GM12891 (cell line): ENCODE measurements around the gene CELSR3.

Source experiments
- DNase-seq: peaks from one replicate; pipeline ENCODE4 v3.0.0; 2011; ENCODE audit warnings: low spot score; ENCODE audit not compliant: insufficient read length
- FAIRE-seq: peaks from 2 replicates; lab custom pipeline; 2011; peaks lifted over from hg19 to GRCh38; lab: Jason Lieb, UNC
- PAX5 ChIP-seq: IDR thresholded peaks from 2 replicates; pipeline ENCODE4 v1.6.1; 2011; ENCODE audit warnings: low read length, moderate library complexity, mild to moderate bottlenecking; ENCODE audit not compliant: insufficient read depth, severe bottlenecking
- POLR2A ChIP-seq: IDR thresholded peaks from 2 replicates; pipeline ENCODE4 v1.6.1; 2011; ENCODE audit warnings: low read depth, low read length, control low read depth
- POLR2AphosphoS5 ChIP-seq: IDR thresholded peaks from 2 replicates; pipeline ENCODE4 v1.6.1; 2011; ENCODE audit warnings: low read depth, low read length, control low read depth
- POU2F2 ChIP-seq: IDR thresholded peaks from 2 replicates; pipeline ENCODE4 v1.6.1; 2011; ENCODE audit warnings: low read depth, mild to moderate bottlenecking, control low read depth, low read length, moderate library complexity
- SPI1 ChIP-seq: IDR thresholded peaks from 2 replicates; pipeline ENCODE4 v1.6.1; 2011; ENCODE audit warnings: low read depth, low read length, control low read depth
- TAF1 ChIP-seq: IDR thresholded peaks from 2 replicates; pipeline ENCODE4 v1.6.1; 2011; ENCODE audit warnings: low read depth, low read length, control low read depth

CELSR3 gene

DNA sequence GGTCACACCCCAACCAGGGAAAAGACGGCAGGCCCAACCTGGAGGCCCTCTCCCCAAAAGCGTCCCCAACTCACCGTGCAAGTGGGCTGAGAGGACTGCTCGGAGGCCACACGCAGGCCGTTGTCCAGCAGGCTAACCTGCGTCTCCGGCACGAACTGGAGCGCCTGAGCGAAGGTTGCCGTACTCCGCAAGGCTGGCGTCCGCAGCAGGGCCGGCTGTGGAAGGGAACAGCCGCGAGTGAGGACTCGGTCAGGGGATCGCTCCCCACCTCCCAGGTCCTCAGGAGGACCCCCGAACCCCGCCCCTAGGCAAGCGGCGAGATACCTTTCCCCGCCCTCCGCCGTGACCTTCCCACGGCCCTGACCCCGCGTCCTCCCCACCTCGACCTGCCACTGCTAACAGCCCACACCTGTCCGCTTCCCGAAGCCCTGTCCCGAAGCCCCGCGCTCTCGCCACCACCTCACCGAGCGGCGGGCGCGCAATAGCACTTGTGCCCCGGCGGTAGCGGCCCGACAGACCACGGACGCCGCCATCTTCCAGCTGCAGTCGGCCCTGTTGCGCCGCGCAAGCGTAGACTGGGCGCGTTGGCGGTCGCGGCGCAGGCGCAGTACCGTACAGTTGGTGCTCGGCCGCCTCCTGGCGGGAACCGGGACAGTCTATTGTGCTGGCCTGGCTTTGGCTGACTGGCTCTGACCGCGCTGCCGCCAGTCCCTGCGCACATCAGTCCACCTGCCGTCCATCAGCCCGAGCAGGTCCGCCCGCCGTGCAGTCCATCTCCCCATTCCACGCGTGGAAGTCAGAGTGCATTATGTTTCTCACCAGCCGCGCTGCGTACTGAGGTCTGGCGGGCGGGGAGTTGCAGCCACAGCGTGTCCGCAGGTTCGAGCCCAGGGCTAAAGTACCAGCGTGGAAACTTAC lies 53.3 kb downstream of the CELSR3 start, which contains the start of gene UQCRC1:
UQCRC1 (minus strand) TSS at position 559 of the 918 bp plus-strand sequence; CDS start at position 533, 26 bp downstream.
- DNase-seq (peak; percentile 98), FAIRE-seq (peak; percentile 100)
- no peak; the same call in 1 of the 2 replicates for TF ChIP-seq POU2F2
- TF ChIP-seq POLR2A = peak; percentile 89
- no peak for TF ChIP-seq SPI1
- TF ChIP-seq TAF1 = peak; percentile 89
- TF ChIP-seq POLR2AphosphoS5 = peak; percentile 86
- peak; percentile 52 for TF ChIP-seq PAX5

DNA sequence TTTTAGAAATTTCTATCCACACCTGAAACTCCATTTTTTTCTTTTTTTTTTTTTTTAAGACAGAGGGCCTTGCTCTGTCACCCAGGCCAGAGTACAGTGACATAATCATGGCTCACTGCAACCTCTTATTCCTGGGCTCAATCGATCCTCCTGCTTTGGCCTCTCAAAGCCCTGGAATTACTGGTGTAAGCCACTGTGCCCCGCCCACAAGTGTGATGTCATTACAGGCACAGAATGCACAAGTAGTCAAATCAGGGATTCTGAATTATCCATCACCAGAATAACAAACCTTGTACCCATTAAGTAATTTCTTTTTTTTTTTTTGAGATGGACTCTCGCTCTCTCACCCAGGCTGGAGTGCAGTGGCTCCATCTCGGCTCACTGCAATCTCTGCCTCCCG lies 55.2 kb downstream of the CELSR3 start:
- TF ChIP-seq TAF1 (no peak), PAX5 (no peak), POLR2A (no peak), POU2F2 (no peak), SPI1 (no peak), POLR2AphosphoS5 (no peak)
- DNase-seq (no peak), FAIRE-seq (no peak)

DNA sequence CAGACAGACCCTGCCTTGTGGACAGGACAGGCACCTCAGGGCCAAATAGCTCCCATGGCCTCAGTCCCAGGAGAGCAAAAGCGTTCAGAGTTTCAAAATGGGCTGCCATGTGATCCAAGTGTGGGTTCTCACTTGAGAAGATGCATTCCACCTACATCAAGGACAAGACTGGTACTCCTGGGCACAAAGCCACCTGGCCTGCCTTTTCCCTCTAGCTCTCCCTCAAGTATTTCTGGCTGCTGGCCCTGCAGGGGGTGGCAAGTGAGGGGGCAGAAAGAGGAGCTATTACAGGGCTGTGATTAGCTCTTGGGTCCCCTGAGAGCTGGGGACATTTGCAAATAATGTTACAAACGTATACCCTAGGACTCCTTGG lies 61.1 kb downstream of the CELSR3 start:
- DNase-seq (no peak), FAIRE-seq (no peak)
- TF ChIP-seq SPI1 (no peak), POLR2AphosphoS5 (no peak), TAF1 (no peak), POU2F2 (no peak), PAX5 (no peak), POLR2A (no peak)

DNA sequence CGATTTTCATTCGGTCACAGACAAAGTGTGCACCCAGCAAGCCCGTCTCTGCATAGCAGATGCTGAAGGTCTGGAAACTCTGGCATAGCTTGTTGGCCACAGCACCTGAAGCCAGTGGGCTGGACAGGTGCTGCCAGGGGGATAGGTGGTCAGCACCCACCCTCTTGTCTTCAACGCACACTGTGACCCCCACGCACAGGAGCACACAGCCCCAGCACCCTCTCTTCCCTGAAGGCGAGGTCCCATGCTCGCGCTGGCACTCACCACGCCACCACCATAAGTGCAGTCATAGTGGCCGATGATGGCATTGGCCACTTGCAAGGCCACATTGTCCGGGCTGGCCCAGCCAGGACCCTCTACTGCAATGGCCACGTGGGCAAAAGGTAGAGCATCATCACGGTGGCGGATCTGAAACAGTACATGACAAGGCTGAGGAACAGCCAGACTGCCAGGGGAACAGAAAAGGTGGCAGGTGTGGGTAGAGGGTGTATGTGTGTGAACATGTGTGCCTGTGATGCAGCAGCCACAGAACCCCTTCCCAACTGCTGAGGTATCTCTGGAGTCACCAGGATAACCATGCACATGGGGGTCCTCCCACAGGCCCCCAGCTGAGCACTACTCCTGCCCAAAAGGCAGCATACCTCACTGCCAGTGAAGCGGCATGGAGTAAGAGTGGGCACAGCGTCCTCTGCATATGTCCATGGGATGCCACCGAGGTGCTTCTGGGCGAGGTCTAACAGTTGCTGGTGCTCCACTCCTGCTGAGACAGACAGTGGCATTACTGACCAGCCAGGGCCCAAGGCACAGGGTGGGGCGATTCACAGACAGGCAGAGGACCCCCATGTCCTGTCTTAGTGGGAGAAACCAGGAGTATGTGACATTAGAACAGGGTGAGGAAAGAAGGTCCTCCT lies 61.7 kb downstream of the CELSR3 start:
- DNase-seq = no peak
- no peak for FAIRE-seq
- TF ChIP-seq TAF1 = no peak
- TF ChIP-seq POLR2A = no peak
- TF ChIP-seq POU2F2 = no peak
- no peak for TF ChIP-seq PAX5
- no peak for TF ChIP-seq SPI1
- no peak for TF ChIP-seq POLR2AphosphoS5

DNA sequence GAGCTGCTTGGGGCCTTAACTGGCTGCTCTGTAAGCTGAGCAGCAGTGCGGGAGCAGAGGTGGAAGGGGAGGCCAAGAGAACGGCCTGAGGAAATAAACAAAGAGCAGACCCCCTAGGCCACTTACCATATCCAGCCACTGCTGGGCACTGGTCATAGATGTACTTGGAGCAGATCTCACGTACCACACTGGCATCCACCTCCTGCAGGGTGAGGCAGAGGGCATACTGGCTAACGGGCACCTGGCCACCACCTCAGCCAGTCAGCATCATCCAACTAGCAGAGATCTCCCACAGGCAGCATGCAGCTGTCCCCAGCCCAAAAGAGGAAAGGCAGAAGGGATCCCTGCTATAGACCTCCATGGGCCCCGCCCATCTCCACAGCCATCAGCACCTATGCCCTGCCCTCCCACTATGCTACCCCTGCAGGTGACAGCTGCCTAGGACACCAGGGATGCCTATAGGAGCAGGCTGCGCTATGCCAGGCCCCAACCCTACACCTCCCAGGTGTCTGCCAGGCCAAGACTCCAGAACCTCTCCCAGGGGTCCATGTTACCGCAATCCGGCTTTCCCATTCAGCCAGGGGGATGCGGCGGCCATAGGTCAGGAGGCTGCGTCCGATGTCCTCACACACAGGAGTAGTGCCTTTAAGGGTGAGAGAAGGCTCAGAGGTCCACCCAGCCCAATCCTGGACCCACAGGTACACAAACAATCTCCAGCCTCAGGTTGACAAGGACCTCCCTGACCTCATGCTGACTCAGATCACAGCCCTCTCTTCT lies 63.0 kb downstream of the CELSR3 start:
- DNase-seq (no peak), FAIRE-seq (no peak)
- TF ChIP-seq PAX5 (no peak), POLR2AphosphoS5 (no peak), POLR2A (no peak), SPI1 (no peak), TAF1 (no peak), POU2F2 (no peak)

DNA sequence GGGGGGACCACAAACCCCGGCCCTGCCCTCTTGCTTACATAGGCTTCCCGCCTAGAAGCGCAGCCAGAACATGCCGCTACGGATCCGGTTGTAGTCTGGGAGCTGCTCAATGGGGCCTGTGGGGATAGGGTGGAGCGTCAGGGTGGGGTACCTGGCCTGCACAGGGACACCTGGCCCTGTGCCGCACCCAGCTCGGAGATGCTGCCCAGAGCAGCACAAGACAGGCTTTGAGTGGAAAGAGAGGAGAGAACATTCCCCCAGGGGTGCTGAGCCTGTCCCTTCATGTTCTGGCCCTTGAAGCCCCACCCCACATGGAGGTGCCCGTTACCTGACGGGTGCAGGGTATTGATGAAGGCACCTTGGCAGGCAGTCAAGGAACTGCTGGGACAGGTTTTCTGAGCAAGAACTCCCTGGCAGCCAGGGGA lies 63.6 kb downstream of the CELSR3 start:
- FAIRE-seq (no peak), DNase-seq (no peak)
- TF ChIP-seq POU2F2 (no peak), TAF1 (no peak), PAX5 (no peak), POLR2A (no peak)

DNA sequence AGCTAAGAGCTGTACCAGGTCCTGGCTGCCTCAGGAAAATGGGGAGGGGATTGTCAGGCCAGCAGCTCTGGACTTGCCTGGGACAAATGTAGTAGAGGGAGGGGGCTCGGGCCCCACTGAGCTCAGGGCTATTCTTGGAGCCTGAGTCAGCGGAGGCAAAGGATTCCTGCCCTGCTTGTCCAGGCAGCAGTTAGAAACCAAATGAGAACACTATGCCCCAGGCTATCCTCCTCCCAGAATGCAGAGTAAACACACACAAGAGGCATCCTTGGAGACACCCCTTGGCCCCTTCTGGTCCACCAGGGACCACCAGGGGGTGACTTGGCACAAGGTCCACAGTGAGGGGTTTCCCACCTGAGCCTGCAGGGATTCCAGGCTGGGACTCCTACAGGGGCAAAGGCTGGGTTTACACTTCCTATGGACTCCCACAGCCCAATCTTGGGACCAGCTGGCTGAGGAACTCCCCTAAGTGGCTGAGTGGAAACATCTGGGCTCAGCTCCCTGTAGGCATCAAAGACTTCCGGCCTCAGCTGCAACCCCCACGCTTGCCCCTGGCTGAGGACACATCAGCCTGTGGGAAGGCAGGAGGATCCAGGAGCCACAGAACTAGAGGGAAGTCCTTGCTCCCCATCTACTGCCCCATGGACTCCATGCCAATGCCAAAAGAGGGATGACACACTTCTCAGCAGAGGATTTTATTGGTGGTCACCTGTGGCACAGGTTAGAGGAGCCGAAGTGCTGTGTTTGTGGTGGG lies 64.2 kb downstream of the CELSR3 start:
- FAIRE-seq = no peak
- TF ChIP-seq PAX5 = no peak
- TF ChIP-seq POLR2AphosphoS5 = no peak
- no peak for TF ChIP-seq POU2F2
- TF ChIP-seq TAF1 = no peak
- TF ChIP-seq SPI1 = no peak
- no peak for TF ChIP-seq POLR2A
- no peak for DNase-seq

DNA sequence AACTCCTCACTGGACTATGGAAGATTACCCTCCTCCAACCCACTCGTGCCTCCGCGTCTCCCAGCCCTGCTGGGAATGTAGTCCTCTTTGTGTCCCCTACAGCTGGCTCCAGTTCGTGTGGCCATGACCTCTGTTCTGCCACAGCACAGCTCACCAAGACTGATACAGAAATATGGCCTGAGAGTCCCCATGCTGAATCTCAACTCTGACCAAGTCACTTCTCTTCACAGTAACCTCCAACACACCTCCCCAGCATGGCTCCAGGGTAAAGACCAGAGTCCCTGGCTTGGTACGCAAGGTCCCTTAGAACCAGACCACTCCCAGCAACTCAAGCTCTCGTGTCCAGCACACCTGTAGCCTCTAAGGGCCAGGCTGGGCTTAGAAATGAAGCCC lies 65.3 kb downstream of the CELSR3 start:
- no peak for FAIRE-seq
- TF ChIP-seq POU2F2 (no peak), POLR2AphosphoS5 (no peak; the same call in 1 of the 2 replicates), POLR2A (no peak), PAX5 (no peak), TAF1 (no peak), SPI1 (no peak)
- DNase-seq = no peak
